H54 (cell line): ENCODE data around the gene THRB.
"Not testable (repeated sequence)": the region's sequence is repeated elsewhere in the genome, so short reads cannot be mapped to it uniquely, and the experiment has no call there.

ENCODE experiments used
- DNase-seq: peaks from one replicate; pipeline ENCODE4 v3.0.0; 2011; ENCODE audit warnings: low spot score, mixed read lengths; ENCODE audit not compliant: insufficient read length
- FAIRE-seq: peaks from 3 replicates; lab custom pipeline; 2011; peaks lifted over from hg19 to GRCh38; lab: Jason Lieb, UNC
- POLR2A ChIP-seq: IDR thresholded peaks from 2 replicates; pipeline ENCODE4 v1.6.1; 2011; ENCODE audit warnings: low read depth, mild to moderate bottlenecking, low read length

Gene THRB

DNA sequence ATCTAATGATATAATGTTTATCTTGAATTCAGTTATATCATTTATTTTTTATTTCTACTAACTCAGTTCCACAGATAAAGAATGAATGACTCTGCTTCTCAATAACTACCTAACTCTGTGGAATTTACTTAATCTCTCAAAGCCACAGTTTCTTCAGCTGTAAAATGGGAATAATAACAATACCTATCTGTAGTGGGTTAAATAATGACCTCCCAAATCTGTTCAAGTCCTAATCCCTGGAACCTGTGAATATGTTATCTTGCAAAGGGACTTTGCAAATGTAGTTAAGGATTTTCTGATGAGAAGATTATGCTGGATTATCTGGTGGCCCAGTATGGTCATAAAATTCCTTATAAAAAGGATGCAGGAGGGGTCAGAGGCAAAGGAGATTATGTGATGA lies 61.7 kb downstream of the THRB start:
- no peak for TF ChIP-seq POLR2A
- no peak for FAIRE-seq
- DNase-seq = no peak

DNA sequence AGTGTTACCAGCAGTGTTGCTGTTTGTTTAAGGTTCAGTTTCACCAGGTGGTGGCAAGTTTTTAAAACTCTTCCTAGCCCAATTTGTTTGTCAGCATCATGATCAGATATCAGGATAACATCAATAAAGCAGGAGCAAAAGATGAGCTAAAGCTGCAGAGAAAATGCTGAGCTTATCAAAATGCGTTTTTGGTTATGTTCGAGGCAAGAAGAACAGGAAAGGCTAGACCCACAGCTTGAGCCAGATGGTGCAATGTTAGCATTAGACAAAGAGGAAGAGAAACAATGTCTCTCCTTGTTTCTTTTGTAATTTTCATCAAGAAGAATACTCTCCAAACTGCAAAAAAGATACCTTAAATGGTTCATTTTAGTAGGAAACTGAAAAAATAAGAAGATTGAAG lies 66.2 kb downstream of the THRB start:
- no peak for TF ChIP-seq POLR2A
- FAIRE-seq (no peak), DNase-seq (no peak)

DNA sequence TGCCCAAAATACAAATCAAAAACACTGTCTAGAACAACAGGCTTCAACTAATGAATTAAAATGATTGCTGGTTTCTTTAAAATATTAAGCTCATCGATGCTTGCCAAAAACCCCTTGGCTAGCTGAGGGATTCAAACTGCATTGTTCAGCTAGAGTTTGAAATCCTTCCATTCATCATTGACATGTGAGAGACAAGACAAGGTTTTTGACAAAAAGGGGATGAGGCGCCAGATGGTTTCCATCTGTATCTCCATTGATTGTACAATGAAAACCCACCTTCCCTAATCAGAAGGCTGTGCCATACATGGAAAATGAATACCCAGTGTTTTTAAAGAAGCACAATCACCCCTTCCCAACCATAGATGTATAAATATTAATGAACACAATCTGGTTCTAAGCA lies 67.8 kb downstream of the THRB start:
- no peak for FAIRE-seq
- no peak for TF ChIP-seq POLR2A

GRCh38 chr3:24420829-24421228 lies 73.8 kb downstream of the THRB start:
- FAIRE-seq = not testable (repeated sequence)

More for the DNA sequence above, 67.8 kb downstream of the THRB start:
- no peak for DNase-seq

DNA sequence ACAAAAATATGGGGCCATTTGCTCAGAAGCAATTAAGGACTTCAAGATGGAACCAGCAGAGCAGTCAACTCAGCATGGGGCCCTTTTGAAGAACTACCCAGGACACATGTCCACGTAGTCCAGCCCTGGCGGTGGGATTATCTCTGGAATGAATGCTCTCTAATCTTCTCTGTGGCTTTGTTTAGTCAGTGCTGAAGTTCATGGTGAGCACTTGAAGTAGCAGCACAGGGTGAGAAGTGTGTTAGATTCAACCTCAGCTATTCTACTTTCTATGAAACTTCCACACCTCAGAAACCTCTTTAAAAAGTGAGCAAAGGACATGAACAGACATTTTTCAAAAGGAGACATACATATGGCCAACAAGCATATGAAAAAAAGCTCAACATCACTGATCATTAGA lies 74.4 kb downstream of the THRB start:
- no peak for TF ChIP-seq POLR2A
- FAIRE-seq (no peak), DNase-seq (no peak)

More at GRCh38 chr3:24420829-24421228, 73.8 kb downstream of the THRB start:
- not testable (repeated sequence) for DNase-seq

- FAIRE-seq = no peak
- no peak for DNase-seq
- TF ChIP-seq POLR2A = no peak
Observed at GRCh38 chr3:24419067-24419791, 75.4 kb downstream of the THRB start.

DNA sequence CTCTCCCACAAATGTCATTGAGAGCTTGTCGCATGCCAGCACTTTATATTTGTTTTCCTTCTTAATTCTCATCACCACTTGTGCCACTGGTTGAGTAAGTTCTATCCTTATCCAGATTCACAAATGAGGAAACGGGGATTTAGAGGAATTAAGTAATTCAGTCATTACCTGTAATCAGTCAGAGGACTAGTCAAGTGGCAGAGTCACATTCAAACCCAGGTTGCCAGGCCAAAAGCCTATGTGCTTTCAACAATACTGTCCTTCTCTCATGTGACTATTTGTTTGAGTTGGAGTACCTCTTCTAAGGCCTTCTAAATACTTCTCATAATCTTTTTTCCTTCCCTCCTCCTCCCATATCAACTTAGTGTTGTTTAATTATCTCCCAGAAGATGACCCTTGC lies 76.9 kb downstream of the THRB start:
- DNase-seq (no peak), FAIRE-seq (no peak)
- no peak for TF ChIP-seq POLR2A

DNA sequence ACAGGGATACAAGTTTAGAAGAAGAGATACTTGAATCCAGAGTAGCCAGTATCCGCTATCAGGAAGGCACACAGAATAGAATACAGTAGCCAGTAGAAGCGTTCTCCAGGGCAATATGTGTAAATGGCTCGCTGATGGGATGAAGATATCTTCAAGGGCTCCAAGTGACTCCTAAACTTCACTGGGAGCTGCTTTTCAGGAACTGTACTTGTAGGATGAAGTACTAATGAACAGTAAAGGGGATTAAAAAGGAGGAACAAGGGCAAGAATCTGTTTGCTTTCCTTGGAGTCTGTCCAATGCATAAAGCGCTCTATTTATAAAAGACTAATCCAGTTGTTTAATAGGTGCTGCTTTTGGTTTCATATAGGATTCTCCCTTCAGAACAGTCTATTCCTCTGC lies 78.4 kb downstream of the THRB start:
- DNase-seq = no peak
- TF ChIP-seq POLR2A = no peak
- FAIRE-seq = no peak

DNA sequence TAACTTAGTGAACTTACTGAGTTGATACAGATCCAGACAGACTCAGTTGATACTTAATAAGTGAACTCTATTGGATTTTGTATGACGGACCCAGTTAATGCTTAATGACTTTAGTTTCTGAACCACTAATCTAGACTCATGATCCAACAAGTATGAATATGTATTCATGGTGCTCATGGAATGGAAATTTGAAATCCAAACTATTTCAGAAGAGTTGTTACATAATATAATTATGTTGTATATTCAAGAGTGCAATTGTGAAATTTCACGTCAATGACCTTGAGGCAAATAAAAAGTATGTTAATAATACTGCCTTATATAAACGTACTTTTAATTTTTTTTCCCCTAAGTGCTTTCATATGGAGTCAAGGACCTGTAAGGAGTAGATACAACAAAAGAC lies 78.8 kb downstream of the THRB start:
- TF ChIP-seq POLR2A = no peak
- FAIRE-seq (no peak), DNase-seq (no peak)

GRCh38 chr3:24413662-24414061 lies 81.0 kb downstream of the THRB start:
- not testable (repeated sequence) for FAIRE-seq, DNase-seq

DNA sequence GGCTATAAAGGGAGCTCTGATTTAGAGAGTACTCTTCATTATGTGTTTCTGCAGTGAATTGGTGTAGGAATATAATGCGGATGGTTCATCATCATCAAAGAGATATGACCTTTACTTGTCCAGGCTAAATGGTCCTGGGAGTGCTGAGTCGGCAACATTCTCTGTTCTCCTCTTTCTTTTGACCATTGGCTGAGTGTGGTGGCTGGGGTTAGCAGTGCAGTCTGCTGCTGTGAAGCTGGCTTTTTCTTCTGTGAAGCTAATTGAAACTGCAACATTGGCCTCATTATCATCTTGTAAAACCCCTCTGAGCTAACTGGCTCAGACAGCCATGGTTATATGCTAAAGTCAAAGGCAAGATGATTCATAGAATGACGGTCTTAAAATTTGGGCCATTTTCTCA lies 83.8 kb downstream of the THRB start:
- TF ChIP-seq POLR2A = no peak
- DNase-seq (no peak), FAIRE-seq (no peak)

DNA sequence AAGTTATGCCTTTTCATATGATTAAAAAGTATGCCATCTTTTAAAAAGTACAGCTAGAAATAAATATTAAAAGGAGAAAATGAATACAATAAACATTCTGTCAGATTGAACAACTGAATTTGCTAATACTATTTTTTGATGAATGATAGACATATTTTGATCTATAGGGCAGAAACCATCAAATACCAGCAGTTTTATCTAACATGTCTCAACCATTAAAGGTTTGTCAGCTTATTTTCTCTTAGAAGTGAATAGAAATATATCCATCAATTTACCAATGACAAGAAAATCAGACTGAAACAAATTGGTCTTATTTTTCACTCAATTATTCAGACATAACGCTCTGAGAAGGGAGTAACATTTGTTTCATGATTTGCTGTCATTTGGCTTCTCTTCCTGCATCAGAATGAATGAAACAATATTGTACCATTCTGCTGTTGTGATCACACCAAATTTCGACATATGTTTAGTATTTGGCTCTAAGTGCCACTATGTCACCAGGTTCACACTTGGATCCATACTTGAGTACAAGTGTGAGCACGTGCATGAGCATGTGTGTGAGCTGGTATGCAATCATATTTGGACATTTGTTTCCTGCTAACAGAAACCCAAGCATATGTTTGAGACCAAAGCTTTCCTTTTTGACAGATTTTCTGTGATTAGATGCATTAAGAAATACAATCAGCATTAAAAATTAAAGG lies 86.5 kb downstream of the THRB start:
- DNase-seq = no peak
- FAIRE-seq = no peak
- no peak for TF ChIP-seq POLR2A

- DNase-seq (no peak), FAIRE-seq (no peak)
Observed at GRCh38 chr3:24406900-24407299, 87.8 kb downstream of the THRB start.

GRCh38 chr3:24405057-24405456 lies 89.6 kb downstream of the THRB start:
- DNase-seq = no peak
- TF ChIP-seq POLR2A = no peak
- no peak for FAIRE-seq

More at GRCh38 chr3:24406900-24407299, 87.8 kb downstream of the THRB start:
- TF ChIP-seq POLR2A = no peak

- no peak for TF ChIP-seq POLR2A
- DNase-seq = no peak
- no peak for FAIRE-seq
Observed at GRCh38 chr3:24401811-24402185, 92.9 kb downstream of the THRB start.
